HCT116 (cell line): ENCODE measurements around the gene CHL1.

Experiments
- EGR1 ChIP-seq: IDR thresholded peaks from 2 replicates; pipeline ENCODE4 v1.6.1; 2012; ENCODE audit warnings: low read depth
- EZH2 ChIP-seq: fragments of 200-600 bp; sonication (generic); IDR thresholded peaks from 2 replicates; pipeline ENCODE4 v1.6.1; 2017; ENCODE audit warnings: antibody characterized with exemption, mixed run types
- JUND ChIP-seq: IDR thresholded peaks from 2 replicates; pipeline ENCODE4 v1.6.1; 2012
- POLR2A ChIP-seq: IDR thresholded peaks from 2 replicates; pipeline ENCODE4 v1.7.0; 2011; ENCODE audit warnings: borderline replicate concordance; ENCODE audit not compliant: insufficient read depth, insufficient read length; ENCODE audit errors: extremely low read depth
- POLR2AphosphoS5 ChIP-seq: IDR thresholded peaks from 2 replicates; pipeline ENCODE4 v1.6.1; 2011; ENCODE audit warnings: mild to moderate bottlenecking, low read depth, low read length, moderate library complexity
- YY1 ChIP-seq: IDR thresholded peaks from 2 replicates; pipeline ENCODE4 v1.6.1; 2011; ENCODE audit warnings: low read length, low read depth, moderate library complexity, mild to moderate bottlenecking; ENCODE audit not compliant: insufficient replicate concordance; ENCODE audit errors: extremely low read depth
- ZFX ChIP-seq: fragments of 450-650 bp; IDR thresholded peaks from 2 replicates; pipeline ENCODE4 v1.6.1; 2017
- TF ChIP-seq, protein P1 (sequence below), 3 experiments: fragments of 200-600 bp in 1 of 3; sonication (generic) in 1 of 3; IDR thresholded peaks in 2 of 3; conservative IDR thresholded peaks in 1 of 3; 2 replicates each; pipeline ENCODE4 v1.5.1; 2012 to 2017; ENCODE audit warnings: low read depth in 2 of 3, low read length in 2 of 3, antibody characterized with exemption in 1 of 3, borderline replicate concordance in 1 of 3, control low read depth in 1 of 3, mild to moderate bottlenecking in 1 of 3, mixed read lengths in 1 of 3, mixed run types in 1 of 3, moderate library complexity in 1 of 3; ENCODE audit not compliant: insufficient read depth in 1 of 3
- TF ChIP-seq, protein P2 (sequence below): IDR thresholded peaks from 2 replicates; pipeline ENCODE4 v1.6.1; 2011; ENCODE audit warnings: mild to moderate bottlenecking, low read length, moderate library complexity; ENCODE audit not compliant: insufficient replicate concordance; ENCODE audit errors: extremely low read depth
- TF ChIP-seq, protein P3 (sequence below): IDR thresholded peaks from 2 replicates; pipeline ENCODE4 v1.6.1; 2012

DNA sequence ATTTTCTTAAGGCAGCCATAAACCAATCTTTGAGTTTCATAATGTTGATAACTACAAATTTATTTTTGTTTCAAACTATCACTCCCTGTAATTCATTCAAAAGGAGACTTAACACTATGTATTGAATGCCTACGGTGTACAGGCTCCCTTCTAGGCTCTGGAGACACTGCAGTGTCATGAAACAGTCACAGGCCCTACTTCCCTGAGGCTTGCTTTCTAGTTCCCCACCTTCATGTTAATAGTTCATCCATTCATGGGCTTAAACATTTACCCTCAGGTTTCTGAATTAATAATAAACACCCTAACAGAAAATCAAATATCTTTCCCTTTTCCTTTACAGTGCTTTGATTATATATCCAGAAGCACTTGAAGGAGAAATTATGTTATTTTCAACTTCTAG lies 168.7 kb downstream of the CHL1 start:
- TF ChIP-seq POLR2A (no peak), EGR1 (no peak), JUND (no peak), YY1 (no peak), POLR2AphosphoS5 (no peak), ZFX (no peak), EZH2 (no peak)
- TF ChIP-seq, protein P1, sequence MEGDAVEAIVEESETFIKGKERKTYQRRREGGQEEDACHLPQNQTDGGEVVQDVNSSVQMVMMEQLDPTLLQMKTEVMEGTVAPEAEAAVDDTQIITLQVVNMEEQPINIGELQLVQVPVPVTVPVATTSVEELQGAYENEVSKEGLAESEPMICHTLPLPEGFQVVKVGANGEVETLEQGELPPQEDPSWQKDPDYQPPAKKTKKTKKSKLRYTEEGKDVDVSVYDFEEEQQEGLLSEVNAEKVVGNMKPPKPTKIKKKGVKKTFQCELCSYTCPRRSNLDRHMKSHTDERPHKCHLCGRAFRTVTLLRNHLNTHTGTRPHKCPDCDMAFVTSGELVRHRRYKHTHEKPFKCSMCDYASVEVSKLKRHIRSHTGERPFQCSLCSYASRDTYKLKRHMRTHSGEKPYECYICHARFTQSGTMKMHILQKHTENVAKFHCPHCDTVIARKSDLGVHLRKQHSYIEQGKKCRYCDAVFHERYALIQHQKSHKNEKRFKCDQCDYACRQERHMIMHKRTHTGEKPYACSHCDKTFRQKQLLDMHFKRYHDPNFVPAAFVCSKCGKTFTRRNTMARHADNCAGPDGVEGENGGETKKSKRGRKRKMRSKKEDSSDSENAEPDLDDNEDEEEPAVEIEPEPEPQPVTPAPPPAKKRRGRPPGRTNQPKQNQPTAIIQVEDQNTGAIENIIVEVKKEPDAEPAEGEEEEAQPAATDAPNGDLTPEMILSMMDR (IDR thresholded peaks at IDR 0.05 in 2 of 3, conservative IDR thresholded peaks at IDR 0.05 in 1 of 3; ENCODE audit: borderline replicate concordance in 1 of 3, insufficient read depth in 1 of 3, low read depth in 2 of 3, low read length in 2 of 3) = no peak
- TF ChIP-seq, protein P2, sequence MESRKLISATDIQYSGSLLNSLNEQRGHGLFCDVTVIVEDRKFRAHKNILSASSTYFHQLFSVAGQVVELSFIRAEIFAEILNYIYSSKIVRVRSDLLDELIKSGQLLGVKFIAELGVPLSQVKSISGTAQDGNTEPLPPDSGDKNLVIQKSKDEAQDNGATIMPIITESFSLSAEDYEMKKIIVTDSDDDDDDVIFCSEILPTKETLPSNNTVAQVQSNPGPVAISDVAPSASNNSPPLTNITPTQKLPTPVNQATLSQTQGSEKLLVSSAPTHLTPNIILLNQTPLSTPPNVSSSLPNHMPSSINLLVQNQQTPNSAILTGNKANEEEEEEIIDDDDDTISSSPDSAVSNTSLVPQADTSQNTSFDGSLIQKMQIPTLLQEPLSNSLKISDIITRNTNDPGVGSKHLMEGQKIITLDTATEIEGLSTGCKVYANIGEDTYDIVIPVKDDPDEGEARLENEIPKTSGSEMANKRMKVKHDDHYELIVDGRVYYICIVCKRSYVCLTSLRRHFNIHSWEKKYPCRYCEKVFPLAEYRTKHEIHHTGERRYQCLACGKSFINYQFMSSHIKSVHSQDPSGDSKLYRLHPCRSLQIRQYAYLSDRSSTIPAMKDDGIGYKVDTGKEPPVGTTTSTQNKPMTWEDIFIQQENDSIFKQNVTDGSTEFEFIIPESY = no peak
- TF ChIP-seq, protein P3, sequence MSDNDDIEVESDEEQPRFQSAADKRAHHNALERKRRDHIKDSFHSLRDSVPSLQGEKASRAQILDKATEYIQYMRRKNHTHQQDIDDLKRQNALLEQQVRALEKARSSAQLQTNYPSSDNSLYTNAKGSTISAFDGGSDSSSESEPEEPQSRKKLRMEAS = no peak
